ENCODE measurements around the gene LIF.
A peak's percentile ranks its signal among the peaks of the same experiment; 100 is the strongest.

LIF gene

GRCh38 chr22:30284666-30285065 is 38.1 kb upstream of the LIF start:
- DNase-seq (ENCODE audit: low read depth in 2 of 2, low spot score in 1 of 2) = no peak

DNA sequence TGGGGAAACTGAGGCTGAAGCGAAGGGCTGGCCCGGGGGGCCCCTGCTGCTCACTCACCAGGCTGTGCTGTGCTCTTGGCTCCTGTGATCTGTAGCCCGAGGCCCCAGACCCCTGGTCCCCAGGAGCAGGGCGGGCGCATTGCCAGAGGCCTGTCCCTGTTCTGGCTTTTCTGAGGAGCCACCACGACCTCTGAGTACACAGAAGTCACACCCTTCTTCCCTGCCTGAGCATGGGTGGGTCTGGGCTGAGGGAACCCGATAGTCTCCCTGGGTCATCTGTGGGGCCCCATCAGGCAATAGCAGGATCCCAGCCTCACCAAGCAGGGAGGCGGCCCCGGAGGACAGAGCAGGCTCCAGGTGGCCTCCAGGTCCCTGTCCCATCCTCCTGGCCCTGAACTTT is 37.6 kb upstream of the LIF start:
- DNase-seq (ENCODE audit: low read depth in 2 of 2, low spot score in 1 of 2) = no peak

- no peak for DNase-seq (ENCODE audit: low read depth in 2 of 2, low spot score in 1 of 2)
Observed at GRCh38 chr22:30283342-30283741, 36.8 kb upstream of the LIF start.

DNA sequence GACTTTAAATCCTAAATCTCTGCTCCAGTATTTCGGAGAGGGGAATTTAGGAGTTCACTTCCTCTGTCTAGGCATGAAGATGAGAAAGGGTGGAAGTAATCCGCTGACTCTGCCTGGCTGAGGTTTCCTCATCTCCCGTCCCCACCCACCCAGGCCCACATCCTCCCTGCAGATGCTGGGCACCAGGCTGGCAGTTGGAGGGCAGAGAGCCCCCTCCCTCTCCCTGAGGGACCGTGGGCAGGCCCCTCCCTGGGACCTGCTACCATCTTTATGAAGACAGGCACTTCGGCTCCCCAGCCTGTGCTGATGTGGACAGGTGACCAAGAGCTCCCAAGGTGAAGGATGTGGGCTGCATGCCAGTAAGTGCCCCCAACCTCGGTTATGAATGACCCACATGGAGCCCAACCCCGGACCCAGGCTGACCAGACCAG is 36.1 kb upstream of the LIF start:
- no peak for DNase-seq (ENCODE audit: low read depth in 2 of 2, low spot score in 1 of 2)

DNA sequence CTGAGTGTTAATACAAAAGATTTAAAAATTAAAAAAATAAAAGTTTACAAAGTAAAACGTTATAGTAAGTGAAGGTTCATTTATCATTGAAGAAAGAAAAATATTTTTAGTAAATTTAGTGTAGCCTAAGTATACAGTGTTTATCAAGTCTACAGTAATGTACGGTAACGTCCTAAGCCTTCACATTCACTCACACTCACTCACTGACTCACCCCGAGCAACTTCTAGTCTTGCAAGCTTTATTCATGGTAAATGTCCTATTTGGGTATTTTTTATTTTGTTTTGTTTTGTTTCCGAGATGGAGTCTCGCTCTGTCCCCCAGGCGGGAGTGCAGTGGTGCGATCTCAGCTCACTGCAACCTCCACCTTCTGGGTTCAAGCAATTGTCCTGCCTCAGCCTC is 33.9 kb upstream of the LIF start:
- no peak for DNase-seq (ENCODE audit: low read depth in 2 of 2, low spot score in 1 of 2)

- DNase-seq (ENCODE audit: low read depth in 2 of 2, low spot score in 1 of 2) = no peak
Observed at GRCh38 chr22:30279932-30280331, 33.4 kb upstream of the LIF start.

DNA sequence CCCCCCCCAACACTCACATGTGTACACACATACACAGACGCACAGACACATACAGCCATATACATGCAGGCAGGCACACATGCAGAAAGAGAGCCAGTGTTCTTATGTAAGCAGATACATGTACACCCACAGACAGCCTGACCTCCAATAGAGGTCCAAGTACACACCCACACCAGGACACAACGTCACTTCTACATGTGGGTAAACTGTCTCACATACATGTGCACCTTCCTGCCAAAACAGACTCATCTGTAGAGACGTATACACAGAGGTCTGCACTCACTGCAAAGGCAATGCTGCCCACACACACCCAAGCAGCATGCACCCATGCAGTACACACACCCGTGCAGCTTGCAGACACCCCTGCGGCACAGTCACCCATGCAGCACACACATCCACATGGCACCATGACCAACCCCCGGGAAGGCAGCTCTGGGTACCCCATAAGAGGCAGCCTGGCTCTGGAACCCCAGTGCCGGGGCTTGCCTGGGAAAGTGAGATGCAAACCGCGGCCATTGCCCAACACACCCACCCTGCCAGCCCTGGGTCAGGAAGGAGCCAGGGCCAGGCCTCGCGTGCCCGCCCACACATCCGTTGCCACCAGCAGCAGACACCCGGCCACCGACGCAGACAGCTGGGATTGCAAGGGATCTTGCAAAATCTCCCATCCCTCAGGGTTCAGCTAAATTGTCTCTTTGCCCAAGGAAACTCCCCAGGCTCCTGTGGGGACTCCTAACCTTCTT is 32.7 kb upstream of the LIF start:
- no peak for DNase-seq (ENCODE audit: low read depth in 2 of 2, low spot score in 1 of 2)

DNA sequence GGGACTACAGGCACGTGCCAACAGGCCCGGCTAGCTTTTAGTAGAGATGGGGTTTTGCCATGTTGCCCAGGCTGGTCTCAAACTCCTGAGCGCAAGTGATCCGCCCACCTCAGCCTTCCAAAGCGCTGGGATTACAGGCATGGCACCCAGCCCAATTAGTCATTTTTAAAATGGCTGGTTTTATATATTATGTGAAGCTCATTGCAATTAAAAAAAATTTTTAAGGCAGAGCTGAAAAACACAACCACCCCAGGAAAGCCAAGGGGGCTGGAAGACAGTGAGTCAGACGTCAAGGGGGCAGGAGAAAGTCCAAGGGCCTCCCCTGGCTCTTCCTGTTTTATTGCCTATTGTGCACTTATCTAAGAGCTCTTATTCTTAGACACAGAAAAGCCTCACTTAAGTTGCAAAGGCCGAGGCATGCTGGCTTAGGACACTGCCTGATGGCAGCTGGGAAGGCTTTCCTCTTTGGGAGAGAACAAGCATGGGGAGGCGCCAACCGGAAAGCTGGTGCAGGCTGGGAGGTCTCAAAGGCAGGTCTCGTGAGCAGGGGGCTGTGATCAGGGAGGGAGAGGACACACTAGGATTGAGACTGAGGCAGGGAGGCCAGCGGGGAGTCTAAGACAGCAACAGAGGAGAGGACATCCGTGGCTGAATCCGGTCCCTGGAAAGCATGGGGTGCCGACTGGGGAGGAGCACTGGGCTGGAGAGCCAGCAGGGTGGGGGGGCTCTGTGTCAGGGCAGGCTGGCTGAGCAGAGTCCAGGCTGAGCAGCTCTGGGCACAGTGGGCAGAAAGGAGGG is 31.2 kb upstream of the LIF start:
- DNase-seq (ENCODE audit: low read depth in 2 of 2, low spot score in 1 of 2) = no peak

DNA sequence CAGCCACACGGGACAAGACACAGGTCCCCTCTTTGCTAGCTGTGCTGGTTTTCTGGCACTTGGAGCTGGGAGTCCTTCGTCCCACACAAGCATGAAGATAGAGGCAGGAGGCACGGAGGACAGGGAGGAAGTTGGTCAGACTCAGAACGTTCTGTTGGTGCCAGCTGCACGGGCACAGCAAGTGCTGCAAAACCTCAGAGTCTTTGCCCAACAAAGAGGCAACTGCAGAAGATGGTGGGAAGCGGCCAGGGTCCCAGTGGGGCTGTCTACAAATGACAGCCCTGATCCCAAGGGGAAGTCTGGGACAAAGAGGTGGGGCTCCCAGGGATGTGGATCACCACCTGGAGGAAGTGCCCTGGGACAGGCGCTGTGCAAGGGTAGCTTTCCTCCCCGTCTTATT is 29.5 kb upstream of the LIF start:
- DNase-seq (ENCODE audit: low read depth in 2 of 2, low spot score in 1 of 2) = no peak

DNA sequence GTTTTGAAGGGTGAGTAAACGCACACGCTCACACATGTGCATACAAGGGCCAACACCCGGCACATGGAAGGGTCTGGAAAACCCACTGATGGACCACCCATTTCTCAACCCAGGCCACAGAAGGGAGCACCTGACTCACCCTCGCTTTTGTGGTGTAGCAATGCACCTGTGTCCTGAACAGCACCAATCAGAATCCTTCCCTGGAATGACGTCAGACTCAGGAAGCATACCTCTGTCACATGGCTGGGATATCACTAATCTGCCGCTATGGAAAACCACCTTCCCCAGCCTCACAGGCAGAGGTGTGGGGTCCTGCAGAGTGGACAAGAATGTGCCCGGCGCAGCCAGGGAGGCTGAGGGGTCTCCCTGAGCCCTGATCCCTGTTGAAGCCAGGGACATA is 29.1 kb upstream of the LIF start:
- no peak for DNase-seq (ENCODE audit: low read depth in 2 of 2, low spot score in 1 of 2)

GRCh38 chr22:30274437-30274812 is 27.9 kb upstream of the LIF start:
- DNase-seq (ENCODE audit: low read depth in 2 of 2, low spot score in 1 of 2) = no peak

- no peak for DNase-seq (ENCODE audit: low read depth in 2 of 2, low spot score in 1 of 2)
Observed at GRCh38 chr22:30273711-30274436, 27.3 kb upstream of the LIF start.

GRCh38 chr22:30272781-30273601 is 26.4 kb upstream of the LIF start:
- DNase-seq (ENCODE audit: low read depth in 2 of 2, low spot score in 1 of 2) = no peak

DNA sequence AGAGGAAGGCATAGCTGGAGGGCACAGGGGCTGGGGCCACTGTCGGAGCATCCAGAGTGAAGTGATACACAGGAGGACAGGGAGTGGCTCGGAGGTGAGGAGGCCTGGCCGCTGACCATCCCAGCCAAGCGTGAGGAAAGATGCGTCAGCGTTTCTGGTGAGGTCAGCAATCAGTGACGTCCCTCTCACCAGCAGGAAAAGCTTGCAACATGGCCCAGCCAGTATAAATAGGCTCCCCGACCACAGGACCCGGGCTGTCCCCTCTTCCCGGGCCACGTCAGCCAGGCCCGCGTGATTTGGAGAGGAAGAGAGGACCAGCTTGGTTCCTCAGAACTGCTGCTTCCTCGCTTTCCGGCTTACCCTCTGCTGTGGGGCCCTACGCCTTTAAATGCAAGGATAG is 24.3 kb upstream of the LIF start:
- no peak for DNase-seq (ENCODE audit: low read depth in 2 of 2, low spot score in 1 of 2)

GRCh38 chr22:30268331-30268730 is 21.8 kb upstream of the LIF start:
- DNase-seq (ENCODE audit: low read depth in 2 of 2, low spot score in 1 of 2) = no peak

- no peak for DNase-seq (ENCODE audit: low read depth in 2 of 2, low spot score in 1 of 2)
Observed at GRCh38 chr22:30267382-30268302, 21.1 kb upstream of the LIF start.

DNA sequence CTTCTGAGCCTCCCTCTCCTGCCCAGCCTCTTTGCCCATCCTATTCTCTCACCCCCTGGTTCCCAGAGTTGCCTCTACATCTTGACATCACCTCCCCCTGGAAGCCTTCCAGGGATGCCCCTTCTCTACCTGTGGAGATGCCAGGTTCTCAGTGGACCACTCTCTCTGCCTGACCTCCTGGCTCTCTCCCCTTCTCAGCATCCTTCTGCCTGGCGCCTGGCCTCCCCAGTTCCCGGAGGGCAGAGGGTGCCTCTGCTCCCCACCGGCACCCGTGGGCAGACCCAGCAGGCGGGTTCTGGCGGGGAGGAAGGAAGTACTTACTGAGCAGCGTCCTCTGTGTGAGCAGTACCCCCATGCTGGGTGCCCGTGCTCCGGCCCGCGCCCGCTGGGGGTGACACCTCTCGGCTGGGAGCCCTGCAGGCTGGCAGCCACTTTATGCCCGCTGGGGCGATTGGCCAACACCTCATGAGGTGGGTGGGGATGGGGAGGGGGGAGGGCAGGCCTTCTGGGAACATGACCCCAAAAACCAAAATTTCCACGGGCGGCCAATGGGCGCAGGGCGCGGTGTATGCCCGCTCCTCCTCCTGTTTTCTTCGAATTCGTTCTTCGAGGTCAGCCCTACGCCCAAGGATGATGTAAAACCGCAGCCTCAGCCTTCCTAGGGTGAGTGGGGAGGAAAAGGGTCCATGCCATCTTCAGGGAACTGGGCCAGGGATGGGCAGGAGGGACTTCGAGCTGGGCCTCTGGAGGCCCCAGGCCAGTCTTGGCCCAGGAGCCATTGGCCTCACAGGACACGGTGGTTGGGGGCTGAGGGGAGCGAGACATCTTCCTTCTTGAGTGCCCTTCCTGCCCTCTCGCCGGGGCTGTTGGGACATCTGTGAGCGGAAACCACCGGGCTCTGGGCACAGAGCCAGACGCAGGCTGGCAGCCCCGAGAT is 20.2 kb upstream of the LIF start, which contains the start of gene OSM:
Gene OSM, minus strand, starts transcription at position 407 of the 937 bp plus-strand sequence. Its CDS starts 52 bp downstream, at position 355.
- peak in 1 of 2 donors; percentile 37 for DNase-seq (ENCODE audit: low read depth in 2 of 2, low spot score in 1 of 2)

GRCh38 chr22:30265823-30266444 is 19.4 kb upstream of the LIF start:
- DNase-seq (ENCODE audit: low read depth in 2 of 2, low spot score in 1 of 2) = peak; percentile 59 to 77
